ENCODE results near the gene TMEM121. TPM values are rescaled to one million over a fixed set of nuclear protein-coding genes. Genes with fewer than 3 reads are reported as not detected.

TMEM121 gene
- total RNA-seq (2022) (0.28 TPM in 1 of 2 replicates, not detected in the other), Bru-seq, nascent RNA (not detected), BruChase-seq, experiment 1, labeled RNA remaining after a 2-hour chase (percentile 14 among the genes with signal in this experiment), BruChase-seq, experiment 2, labeled RNA remaining after a 6-hour chase (not detected)
- long read RNA-seq, partial matches to known transcripts = 0 of 1 reads
- long read RNA-seq, other reads (novel, unspliced or antisense) = 0 of 1 reads

- intact Hi-C loops (cut with micrococcal nuclease; ENCODE audit: unreplicated experiment) = loop anchor here (5.0 kb wide), 1 partner anchor 34 kb away; the partner anchor contains the start of gene TEDC1
- CTCF ChIA-PET = interaction anchor here (0.6 kb wide), 1 partner anchor 200 kb away, joined by 3 read pairs; no protein-coding TSS in a partner anchor
- H3K36me3 Mint-ChIP-seq (ENCODE audit: insufficient read depth, unreplicated experiment) = peaks cover 5% of the 10 kb centered on the region
Observed at GRCh38 chr14:105525861-105526775, at the start of gene TMEM121. Gene TMEM121, plus strand, starts transcription at chr14:105526583. Its CDS starts 2,252 bp downstream, at chr14:105528835.

GRCh38 chr14:105476831-105477659 is 49.3 kb upstream of the TMEM121 start:
- no TSS peak for BruUV-seq (replicated peaks)

More at GRCh38 chr14:105525861-105526775, at the start of gene TMEM121:
- Histone ChIP-seq H3K9me3 (no peaks in the 10 kb centered on the region), H3K36me3 (ENCODE audit: control insufficient read depth, insufficient read depth, low read length) (no peaks in the 10 kb centered on the region), H3K4me1 (peaks cover 12% of the 10 kb centered on the region), H3K4me3 (ENCODE audit: low read depth, low read length) (peak within 1 kb of the TSS; percentile 40), H3K27me3 (replicated peaks; ENCODE audit: control insufficient read depth, insufficient read depth, low read length) (no peaks in the 10 kb centered on the region)
- POLR2A ChIA-PET = no interaction called here
- no peaks in the 10 kb centered on the region for H3K9me3 Mint-ChIP-seq (ENCODE audit: unreplicated experiment)
- peak within 1 kb of the TSS; percentile 62 for H3K4me3 Mint-ChIP-seq (ENCODE audit: unreplicated experiment)
- no peaks in the 10 kb centered on the region for H3K4me1 Mint-ChIP-seq (ENCODE audit: low read depth, unreplicated experiment)
- no peak within 1 kb of the TSS for H3K27ac Mint-ChIP-seq (ENCODE audit: unreplicated experiment)
- TF ChIP-seq CTCF (IDR thresholded peaks at IDR 0.05; ENCODE audit: insufficient read depth in 1 of 2, low read depth in 1 of 2, low read length in 1 of 2, severe bottlenecking in 1 of 2, unreplicated experiment in 1 of 2) = no peak
- peak in 1 of 2 experiments; percentile 35 for DNase-seq
- no TSS peak for BruUV-seq (replicated peaks)
- H3K27me3 Mint-ChIP-seq (ENCODE audit: insufficient read depth, unreplicated experiment) = peaks cover 9% of the 10 kb centered on the region

More at GRCh38 chr14:105476831-105477659, 49.3 kb upstream of the TMEM121 start:
- H3K27ac Mint-ChIP-seq (ENCODE audit: unreplicated experiment) = peak overlapping the region; percentile 26
- H3K27me3 Mint-ChIP-seq (ENCODE audit: insufficient read depth, unreplicated experiment) = peaks cover 7% of the 10 kb centered on the region
- no peaks in the 10 kb centered on the region for H3K9me3 ChIP-seq
- ChIA-PET CTCF (no interaction called here), POLR2A (no interaction called here)
- H3K4me1 Mint-ChIP-seq (ENCODE audit: low read depth, unreplicated experiment) = peaks cover 8% of the 10 kb centered on the region
- intact Hi-C loops (cut with micrococcal nuclease; ENCODE audit: unreplicated experiment) = no loop called here
- no peaks in the 10 kb centered on the region for H3K9me3 Mint-ChIP-seq (ENCODE audit: unreplicated experiment)
- no peaks in the 10 kb centered on the region for H3K36me3 ChIP-seq (ENCODE audit: control insufficient read depth, insufficient read depth, low read length)
- TF ChIP-seq CTCF (IDR thresholded peaks at IDR 0.05; ENCODE audit: insufficient read depth in 1 of 2, low read depth in 1 of 2, low read length in 1 of 2, severe bottlenecking in 1 of 2, unreplicated experiment in 1 of 2) = no peak
- H3K27me3 ChIP-seq (replicated peaks; ENCODE audit: control insufficient read depth, insufficient read depth, low read length) = no peaks in the 10 kb centered on the region; the same call in 1 of the 2 replicates
- DNase-seq = no peak
- peaks cover 9% of the 10 kb centered on the region for H3K36me3 Mint-ChIP-seq (ENCODE audit: insufficient read depth, unreplicated experiment)
- H3K4me1 ChIP-seq = peaks cover 27% of the 10 kb centered on the region
- H3K4me3 ChIP-seq (ENCODE audit: low read depth, low read length) = no peak overlapping the region
- no peak overlapping the region for H3K4me3 Mint-ChIP-seq (ENCODE audit: unreplicated experiment)
